Measurements from ENCODE around the gene SULF2. TPM values are rescaled to one million over a fixed set of nuclear protein-coding genes. Genes with fewer than 3 reads are reported as not detected.
A peak's percentile ranks its signal among the peaks of the same experiment; 100 is the strongest.

The SULF2 gene
- total RNA-seq, 1 donor from 2014 or later: 59.5 TPM

GRCh38 chr20:47684306-47685080 lies 100.8 kb downstream of the SULF2 start:
- DNase-seq (ENCODE audit: low spot score): no peak

DNA sequence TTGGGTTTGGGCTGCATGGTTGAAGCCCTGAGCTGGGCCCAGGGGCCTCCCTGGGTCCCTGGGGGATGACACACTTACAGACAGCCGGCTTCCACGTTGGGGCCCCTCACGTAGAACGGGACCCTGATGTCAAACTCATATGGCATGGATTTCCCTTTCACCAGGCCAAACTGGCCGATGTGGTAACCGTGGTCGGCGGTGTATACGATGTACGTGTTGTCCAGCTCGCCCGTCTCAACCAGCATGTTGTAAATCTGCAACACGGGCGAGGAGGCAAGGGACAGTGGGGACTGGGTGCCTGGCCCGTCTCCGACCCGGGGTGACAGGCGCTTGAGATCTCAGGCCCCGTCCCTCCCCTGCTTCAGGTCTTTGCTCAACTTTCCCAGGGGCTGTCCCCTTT lies 102.4 kb downstream of the SULF2 start:
- no peak for DNase-seq (ENCODE audit: low spot score)

DNA sequence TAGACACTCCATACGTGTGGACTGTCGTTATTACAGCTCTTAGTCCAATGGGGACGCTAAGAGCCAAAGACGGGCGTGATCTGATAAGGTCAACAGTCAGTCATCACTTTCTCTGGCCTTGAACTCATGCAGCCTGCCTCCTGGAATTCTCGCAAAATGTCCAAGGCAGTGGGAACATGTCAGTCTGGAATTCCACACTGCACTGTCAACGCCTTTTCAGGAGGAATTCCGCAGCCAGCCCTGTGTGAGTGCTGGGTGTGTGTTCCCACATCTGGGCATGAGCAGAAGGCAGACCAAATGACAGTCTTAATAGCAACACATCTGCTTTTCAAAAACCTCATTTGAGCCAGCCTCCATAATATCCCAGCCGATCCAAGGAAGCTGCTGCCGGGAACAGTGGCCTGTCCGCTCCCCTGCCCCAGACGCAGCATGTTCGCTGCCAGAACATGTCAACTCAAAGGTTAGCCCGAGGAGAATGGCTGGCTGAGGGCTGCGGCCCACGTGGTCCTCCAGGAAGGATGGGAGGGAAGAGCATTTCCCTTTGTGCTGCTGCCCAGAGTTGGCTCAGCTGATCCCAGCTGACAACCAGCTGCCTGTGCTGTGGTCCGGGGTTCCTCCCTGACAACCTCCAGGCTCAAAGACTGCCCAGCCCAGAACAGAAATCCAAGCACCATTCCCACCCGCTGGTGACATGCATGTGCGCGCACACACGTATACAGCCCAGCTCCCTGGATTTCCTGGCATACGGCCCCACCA lies 103.1 kb downstream of the SULF2 start:
- peak; percentile 69 for DNase-seq (ENCODE audit: low spot score)

DNA sequence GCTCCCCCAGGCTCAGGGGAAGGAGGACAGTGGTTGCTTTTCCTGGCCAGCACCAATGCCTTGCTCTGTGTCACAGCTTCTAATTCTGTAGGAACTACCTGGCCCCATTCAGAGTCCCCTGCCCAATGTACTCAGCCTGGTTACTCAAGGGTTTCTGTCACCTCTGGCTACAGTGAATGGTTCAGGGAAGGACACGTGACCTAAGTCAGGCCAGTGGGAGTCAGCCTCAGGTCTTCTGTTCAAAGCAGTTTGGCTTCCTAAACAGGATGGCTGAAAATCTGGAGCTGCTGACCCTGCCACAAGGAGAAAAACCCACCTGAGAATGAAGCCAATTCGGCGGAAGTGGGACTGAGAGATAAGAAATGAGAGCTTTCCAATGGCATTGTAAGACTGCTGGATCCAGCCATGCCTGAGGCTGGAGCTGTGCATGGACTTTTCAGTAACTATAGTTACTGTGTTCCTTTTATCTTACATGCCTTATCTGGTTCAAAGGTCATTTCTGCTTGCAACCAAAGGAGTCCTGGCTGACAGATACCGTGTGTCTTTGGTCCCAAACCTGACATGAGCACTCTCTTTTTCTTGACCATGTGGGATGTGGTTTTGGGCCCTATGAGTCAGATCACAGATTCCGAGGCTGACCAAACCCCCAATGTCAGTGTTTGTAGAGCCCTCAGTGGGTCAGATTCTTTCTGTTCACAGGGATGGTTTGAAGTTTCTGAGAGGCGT lies 104.3 kb downstream of the SULF2 start:
- no peak for DNase-seq (ENCODE audit: low spot score)

GRCh38 chr20:47679462-47679861 lies 105.8 kb downstream of the SULF2 start:
- no peak for DNase-seq (ENCODE audit: low spot score)

DNA sequence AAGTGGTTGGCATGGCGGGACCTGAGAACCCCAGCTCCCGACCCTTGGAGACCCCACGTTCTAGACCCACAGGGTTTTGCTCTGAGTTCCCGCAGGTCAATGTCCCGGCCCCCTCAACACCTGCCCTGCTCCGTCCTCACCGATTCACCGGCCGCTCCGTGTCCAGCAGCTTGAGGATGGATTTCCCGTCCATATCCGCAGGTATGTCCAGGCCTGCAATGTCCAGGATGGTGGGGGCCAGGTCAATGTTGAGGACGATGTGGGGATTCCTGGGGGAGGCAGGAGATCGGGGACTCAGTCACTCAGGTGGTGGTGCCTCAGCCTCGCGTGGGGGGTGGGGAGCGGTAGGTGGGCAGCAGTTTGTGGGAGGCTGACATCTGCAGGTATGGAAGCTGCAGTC lies 106.7 kb downstream of the SULF2 start:
- no peak for DNase-seq (ENCODE audit: low spot score)

DNA sequence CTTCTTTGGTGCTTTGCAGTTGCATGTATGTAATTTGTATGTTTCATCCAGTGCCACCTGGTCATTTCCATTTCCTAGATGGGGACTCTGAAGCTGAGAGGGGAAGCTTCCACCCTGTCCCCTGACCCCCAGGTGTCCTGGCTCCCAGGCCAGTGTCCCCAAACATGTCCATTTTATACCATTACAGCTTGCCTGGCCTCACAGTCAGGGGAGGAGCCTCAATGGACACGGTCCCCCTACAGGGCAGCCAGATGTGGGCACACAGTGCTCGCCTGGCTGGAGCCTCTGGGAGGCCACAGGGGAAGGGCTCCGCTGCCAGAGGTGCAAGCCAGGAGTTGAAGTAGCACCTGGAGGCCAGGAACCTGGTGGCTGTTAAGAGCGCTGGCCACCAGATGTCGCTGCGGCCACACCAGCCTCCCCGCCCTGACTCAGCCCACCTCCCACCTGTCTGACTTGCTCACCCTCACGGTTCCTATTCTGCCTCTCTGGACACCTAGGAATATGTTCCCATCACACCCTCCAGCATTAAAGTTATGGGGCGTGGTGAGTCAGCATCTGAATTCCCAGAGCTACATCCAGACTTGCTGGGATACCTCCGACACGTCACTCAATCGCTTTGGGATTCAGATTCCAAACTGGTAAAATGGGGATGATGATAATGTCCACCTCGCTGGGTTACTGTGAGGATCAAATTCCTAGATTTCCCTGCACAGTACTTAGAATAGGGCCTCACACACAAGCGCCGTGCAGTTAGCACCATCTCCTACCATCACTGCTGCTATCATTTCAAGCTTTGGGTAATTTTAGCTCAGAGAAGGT lies 107.4 kb downstream of the SULF2 start:
- DNase-seq (ENCODE audit: low spot score): no peak

DNA sequence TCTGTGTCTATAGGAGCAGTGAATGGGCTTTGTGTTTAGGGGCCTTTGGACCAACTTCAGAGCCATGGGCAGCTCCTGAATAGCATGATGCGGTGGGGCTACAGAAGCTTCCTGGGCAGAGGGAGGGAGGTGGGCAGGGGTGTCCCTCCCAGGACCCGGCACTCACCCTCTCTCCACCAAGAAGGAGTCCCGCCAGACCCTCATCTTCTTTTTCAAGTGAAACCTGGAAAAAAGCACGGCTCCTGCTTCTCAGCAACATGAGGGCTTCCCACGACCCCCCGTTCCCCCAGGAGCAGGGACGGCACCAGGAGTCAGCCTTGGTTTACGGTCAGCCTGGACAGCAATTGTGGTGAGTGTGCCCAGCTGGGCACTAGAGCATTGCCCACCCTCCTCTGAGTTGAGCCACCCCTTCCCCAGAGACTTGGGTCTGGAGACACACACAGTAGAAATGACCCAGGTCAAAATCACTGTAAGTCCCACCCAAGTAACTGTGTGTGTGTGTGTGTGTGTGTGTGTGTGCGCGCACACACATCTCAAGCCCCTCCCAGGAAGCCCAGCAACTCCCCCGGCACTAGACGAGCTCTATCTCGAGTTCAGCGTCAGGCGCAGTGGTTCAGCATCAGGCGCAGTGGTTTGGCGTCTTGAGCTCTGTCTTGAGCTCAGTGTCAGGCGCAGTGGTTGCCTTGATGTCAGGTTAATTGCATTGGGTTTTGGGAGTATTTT lies 108.2 kb downstream of the SULF2 start:
- no peak for DNase-seq (ENCODE audit: low spot score)

DNA sequence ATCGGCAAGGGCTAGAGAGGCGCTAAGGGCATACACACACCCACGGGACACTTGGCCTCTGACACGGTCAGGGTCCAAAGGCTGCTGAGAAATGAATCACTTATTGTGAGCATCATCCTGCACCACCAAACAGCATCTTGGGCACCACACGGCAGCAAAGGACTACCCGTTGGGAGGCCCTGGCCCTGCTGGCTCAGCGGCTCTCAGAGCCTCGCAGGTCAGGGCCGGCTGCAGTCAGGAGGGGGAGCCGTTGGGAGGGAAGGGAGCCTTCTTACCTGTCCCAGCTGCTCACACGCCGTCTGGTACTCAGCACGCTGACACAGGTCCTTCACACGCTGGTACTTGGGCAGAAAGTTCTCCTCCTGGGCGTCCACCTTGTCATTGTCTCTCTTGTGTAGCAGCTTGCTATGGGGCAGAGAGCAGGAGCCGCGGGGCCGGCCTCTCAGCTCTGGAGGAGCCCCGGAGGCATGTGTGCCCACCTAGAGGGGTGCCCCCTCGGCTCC lies 109.0 kb downstream of the SULF2 start:
- DNase-seq (ENCODE audit: low spot score): no peak

DNA sequence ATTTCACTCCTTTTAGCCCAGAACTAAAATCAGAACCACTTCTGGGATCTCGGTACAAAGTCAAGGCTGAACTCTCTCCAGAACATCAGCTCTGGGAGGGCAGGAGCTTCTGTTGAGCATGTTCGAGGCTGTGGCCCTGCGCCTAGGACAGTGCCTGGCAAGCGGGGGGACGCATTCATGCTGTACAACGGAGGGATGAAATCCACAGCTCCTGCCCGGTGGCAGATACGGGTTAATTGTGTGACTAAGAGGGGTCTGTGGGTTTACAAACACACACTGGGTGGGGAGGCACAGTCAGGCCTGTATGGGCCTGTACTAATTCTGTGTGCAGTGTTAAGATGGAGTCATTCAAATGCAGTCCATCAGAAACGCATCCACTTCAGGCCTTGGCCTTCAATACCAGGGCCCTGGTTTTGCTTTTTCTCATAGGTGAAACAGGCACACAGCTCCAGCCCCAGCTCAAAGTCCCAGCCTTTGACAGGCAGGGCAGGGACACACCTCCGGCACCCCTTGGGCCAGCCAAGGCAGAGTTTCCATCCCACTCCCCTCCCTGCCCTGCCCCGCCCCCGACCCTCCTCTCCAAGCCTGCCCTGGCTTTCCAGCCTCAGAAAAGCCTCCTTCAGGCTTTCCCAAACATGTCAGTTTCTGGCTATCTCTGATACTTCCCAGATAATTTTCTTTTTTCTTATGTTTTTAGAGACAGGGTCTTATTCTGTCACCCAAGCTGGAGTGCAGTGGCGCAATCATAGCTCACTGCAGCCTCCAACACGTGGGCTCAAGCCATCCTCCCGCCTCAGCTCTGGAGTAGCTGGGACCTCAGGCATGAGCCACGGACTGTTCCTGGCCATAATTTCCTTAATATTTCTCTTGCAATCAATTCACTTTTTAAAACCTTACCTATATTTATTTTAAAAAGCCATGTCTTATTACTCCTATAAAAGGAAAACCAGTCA lies 109.8 kb downstream of the SULF2 start:
- DNase-seq (ENCODE audit: low spot score): no peak

GRCh38 chr20:47674686-47675085 lies 110.6 kb downstream of the SULF2 start:
- DNase-seq (ENCODE audit: low spot score): no peak

- DNase-seq (ENCODE audit: low spot score): no peak
Measured at GRCh38 chr20:47674145-47674544, 111.1 kb downstream of the SULF2 start.

DNA sequence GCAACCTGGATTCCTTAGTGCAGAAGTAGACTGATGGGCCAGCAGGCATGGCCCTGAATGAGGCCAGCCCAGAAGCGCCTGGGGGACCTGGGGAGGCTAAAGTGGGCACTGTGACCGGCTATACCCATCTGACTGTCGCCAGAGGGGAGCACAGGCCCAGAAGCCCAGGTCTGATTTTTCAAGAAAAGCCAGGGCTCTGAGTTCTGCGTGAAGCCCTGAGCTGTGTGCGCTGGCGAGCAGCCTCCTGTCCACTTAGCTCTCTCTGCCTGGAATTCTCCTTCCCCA lies 111.7 kb downstream of the SULF2 start:
- no peak for DNase-seq (ENCODE audit: low spot score)

DNA sequence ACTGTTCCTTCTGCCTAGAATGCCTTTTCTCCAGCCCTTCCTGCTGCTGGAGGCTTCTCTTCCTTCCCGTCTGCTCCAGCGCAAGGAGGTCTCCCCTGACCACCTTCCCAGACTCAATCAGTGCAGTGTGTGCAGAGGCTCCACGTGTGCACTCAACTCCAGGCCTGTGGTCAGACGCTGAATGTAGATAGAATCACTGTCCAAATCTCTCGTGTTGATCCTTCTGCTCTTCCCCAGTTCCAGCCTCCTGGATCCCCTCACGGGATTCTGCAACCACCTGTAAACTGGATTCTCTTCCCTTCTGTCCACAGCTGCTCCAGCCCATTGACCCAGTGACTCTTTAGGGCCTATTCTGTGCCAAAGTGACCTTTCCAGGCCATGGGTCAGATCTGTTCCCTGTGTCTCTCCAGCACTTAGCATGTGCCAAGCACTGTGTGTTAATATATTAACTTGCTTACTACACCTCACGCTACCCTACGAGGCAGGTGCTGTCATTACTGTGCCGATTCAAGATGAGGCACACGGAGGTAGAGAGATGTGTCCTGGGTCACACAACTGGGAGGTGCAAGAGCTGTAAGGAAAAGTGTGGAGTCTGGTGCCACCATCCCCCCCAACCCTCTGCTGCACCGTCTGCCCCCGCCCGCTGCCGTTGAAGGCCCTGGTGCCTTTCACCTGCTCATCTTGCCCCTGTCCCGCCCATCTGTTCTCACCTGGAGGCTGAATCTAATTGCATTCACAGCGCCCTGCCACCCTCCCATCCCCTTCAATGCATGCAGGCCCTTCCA lies 112.2 kb downstream of the SULF2 start:
- DNase-seq (ENCODE audit: low spot score): no peak

DNA sequence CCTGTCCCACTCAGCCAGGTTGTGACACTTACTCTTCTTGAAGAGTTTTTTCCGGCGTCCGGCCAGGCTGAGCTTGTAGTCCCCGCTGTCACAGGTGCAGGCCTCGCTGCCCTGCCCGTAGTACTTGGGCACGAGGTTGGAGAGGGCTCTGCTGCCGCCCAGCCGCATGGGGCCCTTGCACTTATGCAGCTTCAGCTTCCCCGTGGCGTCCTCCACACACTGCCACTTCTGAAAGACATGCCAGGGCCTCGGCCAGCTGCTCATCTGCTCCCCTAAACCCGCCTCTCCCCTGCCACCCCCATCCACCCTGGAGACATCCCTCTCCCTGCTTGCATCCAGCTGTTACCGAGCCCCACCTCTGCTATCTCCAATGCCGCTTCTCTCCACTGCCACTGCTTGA lies 113.1 kb downstream of the SULF2 start:
- DNase-seq (ENCODE audit: low spot score): no peak

DNA sequence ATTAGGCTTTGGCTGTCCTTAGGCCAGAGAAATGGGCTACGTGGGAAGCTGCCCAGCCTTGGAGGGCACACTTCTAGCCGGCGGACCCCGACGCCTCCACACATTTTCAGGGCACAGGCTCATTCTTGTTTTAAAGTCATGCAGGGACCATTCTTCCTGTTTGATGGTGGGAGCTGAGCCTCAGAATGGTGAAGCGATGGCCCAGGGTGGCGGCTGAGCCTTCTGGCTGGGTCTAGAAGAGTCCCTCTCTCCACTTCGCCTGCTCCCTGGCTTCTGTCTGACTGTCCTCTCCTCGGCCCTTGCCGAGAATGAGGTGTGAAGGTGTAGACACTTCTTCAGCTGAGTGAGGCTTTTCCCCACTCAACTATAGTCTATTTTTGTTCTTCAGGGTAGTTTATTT lies 114.4 kb downstream of the SULF2 start:
- no peak for DNase-seq (ENCODE audit: low spot score)

DNA sequence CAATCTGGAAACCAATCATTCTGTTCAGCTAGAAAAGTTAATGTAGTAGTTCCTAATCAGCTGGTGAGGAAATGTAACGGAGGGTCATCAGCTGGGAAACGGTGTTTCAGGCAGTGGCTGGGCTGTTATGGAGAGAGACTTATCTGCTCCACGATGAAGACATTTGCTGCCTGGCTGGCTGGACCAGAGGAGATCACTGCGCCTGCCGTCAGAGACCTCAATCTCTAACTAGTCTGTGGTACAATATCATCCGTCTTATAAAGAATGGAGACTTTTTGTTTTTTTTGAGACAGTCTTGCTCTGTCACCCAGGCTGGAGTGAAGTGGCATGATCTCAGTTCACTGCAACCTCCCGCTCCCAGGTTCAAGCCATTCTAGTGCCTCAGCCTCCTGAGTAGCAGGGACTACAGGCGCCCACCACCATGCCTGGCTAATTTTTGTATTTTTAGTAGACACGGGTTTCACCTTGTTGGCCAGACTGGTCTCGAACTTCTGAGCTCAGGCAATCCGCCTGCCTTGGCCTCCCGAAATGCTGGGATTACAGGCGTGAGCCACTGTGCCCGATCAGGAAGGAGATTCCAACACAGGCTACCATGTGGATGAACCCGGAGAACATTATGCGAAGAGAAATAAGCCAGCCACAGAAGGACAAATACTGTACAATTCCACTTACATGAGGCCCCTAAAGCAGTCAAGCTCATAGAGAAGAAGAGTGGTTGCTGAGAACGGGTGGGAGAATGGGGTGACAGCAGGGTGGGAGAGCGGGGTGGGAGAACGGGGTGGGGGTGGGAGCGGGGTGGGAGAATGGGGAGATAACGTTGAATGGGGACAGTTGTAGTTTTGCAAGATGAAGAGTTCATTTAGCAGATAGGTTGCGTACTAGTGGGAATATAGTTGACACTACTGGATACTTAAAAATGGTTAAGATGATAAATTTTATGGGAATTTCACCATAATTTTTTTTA lies 115.1 kb downstream of the SULF2 start:
- DNase-seq (ENCODE audit: low spot score): no peak

DNA sequence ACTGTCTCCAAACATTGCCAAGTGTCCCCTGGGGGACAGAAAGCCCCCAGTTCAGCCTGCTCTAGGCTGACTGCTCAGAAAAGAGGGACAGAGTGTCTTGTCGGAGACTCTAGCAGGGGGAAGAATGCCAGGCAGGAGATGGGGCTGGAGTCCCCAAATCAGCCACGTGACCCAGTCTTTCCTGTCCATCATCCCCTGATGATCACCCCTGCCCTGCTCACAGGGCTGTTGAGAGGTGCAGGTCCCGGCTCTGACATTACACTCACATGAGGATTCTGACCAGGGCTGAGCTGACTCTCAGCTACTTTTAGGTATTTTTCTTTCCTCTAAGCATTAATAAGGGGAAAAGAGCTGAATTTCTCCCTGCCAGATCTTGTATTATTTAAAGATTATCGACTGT lies 115.8 kb downstream of the SULF2 start:
- DNase-seq (ENCODE audit: low spot score): no peak
